Right renal cortex interstitium (tissue), 3 donors: ENCODE measurements around the gene ESYT2. TPM values are rescaled to one million over a fixed set of nuclear protein-coding genes. Genes with fewer than 3 reads are reported as not detected.
"Not testable (repeated sequence)": the region's sequence is repeated elsewhere in the genome, so short reads cannot be mapped to it uniquely, and the experiment has no call there.

Source experiments
- DNase-seq, 3 donors: peaks; one replicate each; pipeline ENCODE4 v3.0.0-alpha.2; 2013; ENCODE audit warnings: low read depth in 3 of 3, low spot score in 2 of 3
- polyA plus RNA-seq, 3 donors: library from polyadenylated mRNA; unstranded; fragments of 120-200 nt; gene quantifications; one replicate each; pipeline ENCODE4 v1.2.1, GENCODE V29; 2013; ENCODE audit not compliant: insufficient read length in 3 of 3

ESYT2 gene
- polyA plus RNA-seq, 3 donors, result 47.1 to 48.0 (median 47.7) TPM

- not testable (repeated sequence) for DNase-seq
Observed at GRCh38 chr7:158703679-158704523, 125.4 kb downstream of the ESYT2 start.

DNA sequence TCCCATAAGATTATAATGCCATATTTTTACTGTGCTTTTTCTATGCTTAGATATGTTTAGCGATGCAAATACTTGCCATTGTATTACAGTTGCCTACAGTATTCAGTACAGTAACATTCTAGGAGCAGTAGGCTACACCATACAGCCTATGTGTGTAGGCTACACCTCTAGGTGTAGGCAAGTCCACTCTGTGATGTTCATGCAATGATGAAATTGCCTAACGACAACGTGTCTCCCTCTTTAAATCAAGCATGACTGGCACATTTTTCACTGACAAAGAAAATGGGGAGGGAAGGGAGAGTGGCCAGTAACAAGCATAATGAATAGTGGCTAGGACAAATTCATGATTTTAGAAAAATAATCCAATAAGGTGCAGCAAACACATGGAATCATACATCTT lies 126.4 kb downstream of the ESYT2 start:
- no peak for DNase-seq

DNA sequence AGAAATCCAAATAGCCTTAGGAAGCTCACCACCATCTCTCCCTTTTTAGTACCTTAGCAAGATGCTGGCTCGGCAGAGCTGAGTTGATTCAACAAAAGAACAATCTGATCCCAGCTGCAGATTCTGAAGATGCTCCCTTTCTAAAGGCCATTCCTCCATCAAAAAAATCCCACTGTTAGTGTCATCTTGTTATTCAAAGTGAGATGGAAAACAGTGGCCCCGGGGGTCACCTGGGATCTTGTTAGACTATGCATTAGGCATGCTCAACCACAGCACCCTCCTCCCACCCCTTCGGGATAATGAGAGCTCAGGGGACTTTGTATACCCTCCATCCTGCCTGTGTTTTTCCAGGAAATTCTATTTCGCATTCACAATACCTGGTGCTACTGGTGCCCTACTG lies 127.1 kb downstream of the ESYT2 start:
- no peak for DNase-seq

GRCh38 chr7:158700008-158700407 lies 129.3 kb downstream of the ESYT2 start:
- no peak for DNase-seq

- DNase-seq, result no peak
Observed at GRCh38 chr7:158699341-158699740, 130.0 kb downstream of the ESYT2 start.

DNA sequence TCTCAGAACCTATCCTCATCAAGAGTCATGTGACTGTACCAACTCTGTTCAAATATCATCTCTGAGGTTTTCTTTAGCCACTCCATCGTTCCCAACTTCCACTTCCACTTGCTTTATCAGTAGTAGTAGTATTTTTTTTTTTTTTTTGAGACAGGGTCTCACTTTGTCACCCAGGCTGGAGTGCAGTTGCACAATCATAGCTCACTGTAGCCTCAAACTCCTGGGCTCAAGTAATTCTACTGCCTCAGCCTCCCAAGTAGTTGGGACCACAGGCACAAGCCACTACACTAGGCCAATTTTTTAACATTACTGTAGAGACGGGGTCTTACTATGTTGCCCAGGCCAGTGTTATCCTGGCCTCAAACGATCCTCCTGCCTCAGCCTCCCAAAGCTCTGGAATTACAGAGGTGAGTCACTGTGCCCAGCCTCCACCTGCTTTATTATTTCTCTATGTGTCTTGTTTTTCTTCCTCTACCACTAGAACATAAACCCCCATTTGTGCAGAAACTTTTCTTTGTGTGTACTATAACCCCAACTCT lies 130.6 kb downstream of the ESYT2 start:
- DNase-seq, result no peak

GRCh38 chr7:158697597-158697996 lies 131.7 kb downstream of the ESYT2 start:
- DNase-seq, result not testable (repeated sequence)

DNA sequence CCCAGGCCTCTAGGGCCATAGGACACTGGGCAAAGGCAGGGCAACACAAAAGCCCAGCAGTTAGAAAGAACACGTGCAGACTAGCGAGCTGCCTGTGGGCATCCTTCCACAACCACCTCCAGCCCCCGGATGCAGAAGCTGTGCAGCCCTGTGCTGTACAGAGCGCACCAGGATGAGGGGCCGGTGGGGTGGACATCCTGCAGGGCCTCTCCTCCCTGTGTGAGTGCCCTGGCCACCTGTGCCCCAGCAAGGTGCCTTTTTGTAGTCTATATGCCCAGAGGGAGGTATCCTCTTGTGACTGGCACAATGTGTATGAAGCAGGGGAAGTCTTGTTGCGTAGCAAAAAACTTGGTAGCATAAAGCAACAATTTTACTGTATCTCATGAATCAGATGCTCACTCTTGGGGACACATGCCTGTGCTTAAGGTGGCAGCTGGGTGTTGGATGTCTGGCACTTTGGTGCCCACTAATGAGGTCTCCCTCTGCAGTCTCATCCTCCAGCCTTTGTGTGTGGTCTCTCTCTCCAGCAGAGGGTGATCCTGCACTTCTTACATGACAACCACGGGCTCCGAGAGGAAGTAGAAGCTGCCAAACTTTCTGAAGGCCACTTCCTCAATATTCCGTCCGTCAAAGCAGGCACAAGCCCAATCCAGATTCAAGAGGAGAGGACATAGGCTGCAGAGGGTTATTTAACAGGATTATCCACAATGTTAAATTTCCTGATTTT lies 133.4 kb downstream of the ESYT2 start:
- DNase-seq, result no peak

DNA sequence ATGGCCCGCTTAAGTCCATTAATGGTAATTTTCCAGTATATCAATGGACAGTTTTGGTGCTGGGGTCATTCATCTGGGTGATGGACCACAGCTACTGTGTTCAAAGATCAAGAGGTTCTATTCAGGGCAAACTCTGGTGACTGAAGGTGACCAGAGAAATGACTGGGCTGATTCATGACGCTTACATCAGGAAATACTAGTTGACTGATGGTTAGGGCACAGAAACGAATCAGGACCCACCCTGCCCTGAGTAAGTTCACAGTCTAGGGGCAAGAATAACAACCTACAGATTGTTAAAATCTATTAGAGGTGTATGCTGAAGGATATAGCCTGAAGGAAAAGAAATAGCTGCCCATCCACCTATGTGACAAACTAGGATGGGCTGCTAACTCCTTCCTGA lies 134.3 kb downstream of the ESYT2 start:
- no peak for DNase-seq

DNA sequence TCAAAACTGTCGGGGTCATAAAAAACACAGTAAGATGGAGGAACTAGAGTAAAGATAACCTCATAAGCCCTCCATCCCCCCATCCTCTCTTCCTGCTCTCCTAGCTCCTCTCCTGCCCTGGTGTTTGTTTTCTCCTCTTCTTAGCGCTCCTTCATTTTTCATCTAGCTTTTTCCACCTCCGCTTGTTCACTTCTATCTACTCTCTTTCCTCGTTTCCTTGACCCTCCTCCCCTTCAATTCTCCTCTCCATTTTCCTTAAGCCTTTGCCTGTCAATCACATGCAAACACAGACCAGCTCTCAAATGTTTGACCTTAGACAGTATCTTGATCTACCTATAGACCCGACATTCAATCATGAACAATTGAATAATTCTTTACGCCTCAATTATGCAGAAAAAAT lies 134.7 kb downstream of the ESYT2 start:
- DNase-seq, result no peak

DNA sequence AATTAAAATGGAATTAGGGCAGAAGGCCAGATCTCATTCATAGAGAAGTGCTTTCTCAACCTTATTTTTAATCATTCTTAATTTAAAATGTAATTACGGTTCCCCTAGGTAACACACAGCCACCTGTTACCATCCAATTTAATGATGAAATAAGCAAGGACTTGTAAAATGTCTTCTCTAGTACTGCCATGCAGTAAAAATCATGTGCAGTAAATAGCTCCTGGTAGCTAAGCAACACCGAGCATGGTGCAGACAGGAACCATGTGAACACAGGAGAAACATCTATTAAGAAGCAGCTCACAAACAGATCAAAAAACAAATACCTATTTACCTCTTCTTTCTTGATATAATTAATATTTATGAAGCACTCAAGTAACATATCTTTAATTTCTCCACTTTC lies 139.8 kb downstream of the ESYT2 start:
- DNase-seq, result no peak

DNA sequence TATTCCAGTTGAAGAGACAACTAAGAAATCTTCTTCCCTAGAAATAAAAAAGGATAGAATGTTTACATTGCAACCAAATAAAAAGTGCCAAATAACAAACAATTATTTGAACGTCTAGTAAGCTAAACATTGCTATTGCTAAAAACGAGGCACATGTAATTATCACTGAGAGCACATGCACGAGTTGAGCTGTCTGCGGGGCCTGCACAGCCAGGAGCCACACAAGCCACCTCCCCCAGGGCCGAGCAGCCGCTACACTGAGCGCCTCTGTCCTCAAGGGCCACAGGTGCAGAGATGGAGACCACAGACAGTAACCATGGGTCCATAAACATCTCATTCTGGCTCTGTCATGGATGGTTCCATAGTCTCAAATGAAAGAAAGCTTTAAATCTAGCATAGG lies 141.9 kb downstream of the ESYT2 start:
- no peak for DNase-seq

GRCh38 chr7:158685693-158686092 lies 143.6 kb downstream of the ESYT2 start:
- DNase-seq, result no peak

DNA sequence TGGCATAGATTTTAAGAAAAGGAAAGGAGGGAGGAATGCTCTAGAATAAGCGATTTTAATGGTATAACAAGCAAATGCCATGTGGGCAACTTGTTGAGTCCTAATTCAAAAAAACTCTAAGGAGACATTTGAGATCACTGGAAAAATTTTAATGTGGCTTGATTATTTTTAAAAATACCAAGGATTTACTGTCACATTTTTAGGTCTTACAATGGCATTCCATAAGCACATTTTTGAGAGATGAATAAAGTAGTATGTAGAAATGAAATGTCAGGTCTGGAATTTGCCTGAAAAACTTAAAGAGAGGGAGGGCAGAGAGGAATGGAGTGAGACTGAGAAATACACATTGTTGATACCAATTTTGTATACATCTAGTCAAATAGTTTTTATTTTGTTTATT lies 145.0 kb downstream of the ESYT2 start:
- DNase-seq, result no peak

GRCh38 chr7:158683541-158683940 lies 145.8 kb downstream of the ESYT2 start:
- no peak for DNase-seq

DNA sequence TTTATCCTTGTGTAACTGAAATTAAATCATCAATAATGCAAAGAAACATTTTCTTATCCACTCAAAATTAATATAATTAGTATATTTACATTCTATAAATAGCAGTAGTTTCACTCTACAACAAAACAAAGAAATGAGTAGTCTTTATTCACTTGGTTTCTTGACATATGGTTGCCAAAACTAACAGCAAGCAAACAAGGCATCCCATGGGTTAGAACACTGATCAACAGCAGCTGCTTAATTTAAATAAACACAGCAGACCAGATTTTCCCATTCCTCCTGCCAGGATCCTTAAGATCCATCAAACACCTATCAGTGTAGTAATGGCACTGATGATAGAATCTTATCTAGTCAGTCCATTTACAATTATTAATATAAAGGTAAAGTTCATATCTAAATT lies 146.9 kb downstream of the ESYT2 start:
- DNase-seq, result no peak

Other genes with a start within 250 kb of the ESYT2 start
- 1 to 10 TPM; 6.8 to 7.9 (median 7.2) TPM for gene PTPRN2, start 241.7 kb downstream of the ESYT2 start, polyA plus RNA-seq
- gene NCAPG2, start 124.7 kb downstream of the ESYT2 start, polyA plus RNA-seq, result 10 to 100 TPM; 24.2 to 26.2 (median 25.7) TPM
- 10 to 100 TPM; 21.4 to 30.0 (median 28.2) TPM for gene DYNC2I1, start 27.0 kb upstream of the ESYT2 start, polyA plus RNA-seq